K562 (cell line): ENCODE measurements around the gene PPT2. TPM values are rescaled to one million over a fixed set of nuclear protein-coding genes. Genes with fewer than 3 reads are reported as not detected.
A peak's percentile ranks its signal among the peaks of the same experiment; 100 is the strongest.

ENCODE experiments used
- ATAC-seq: fragments of 200-7000 bp; cut with Tn5 transposase; 3 replicates; pipeline ENCODE4 v1.9.1; 2020; ENCODE audit warnings: moderate library complexity
- BruUV-seq: library from RNA; stranded (reverse); fragments of 400-500 nt; replicated peaks from 2 replicates; lab custom pipeline; 2021; lab: Mats Ljungman, UMichigan
- CTCF ChIA-PET: fragments of 300-600 bp; formaldehyde crosslinking; extraction: SDS; loops from one replicate; lab custom pipeline; 2021; ENCODE audit warnings: low intra/inter-chr PET ratio; lab: Yijun Ruan, JAX
- POLR2A ChIA-PET: fragments of 300-600, 350-650 bp; sonication (Branson Sonifier 250); formaldehyde crosslinking; extraction: SDS; loops from one replicate; lab custom pipeline; 2021; ENCODE audit warnings: antibody characterized with exemption, inconsistent platforms; lab: Yijun Ruan, JAX
- DNase-seq, 4 experiments: peaks; one replicate each; pipeline versions ENCODE4 v3.0.0 to v3.0.0-alpha.2; 2011 to 2018; ENCODE audit warnings: low spot score in 3 of 4, mixed read lengths in 3 of 4; ENCODE audit errors: extremely low read depth in 1 of 4
- FAIRE-seq: peaks from 2 replicates; lab custom pipeline; 2011; peaks lifted over from hg19 to GRCh38; lab: Jason Lieb, UNC
- H2AFZ ChIP-seq: 2 replicates; pipeline ENCODE4 v1.6.0; 2011; ENCODE audit warnings: low read depth, low read length, control low read depth, inconsistent platforms
- H3K27ac ChIP-seq: fragments of 200-600 bp; 3 replicates; pipeline ENCODE4 v1.8.0; 2011; ENCODE audit warnings: low read depth, mild to moderate bottlenecking, control low read depth, inconsistent platforms, low read length, moderate library complexity, mixed read lengths; ENCODE audit errors: extremely low read depth
- H3K27me3 ChIP-seq, 2 experiments: fragments of 300-600 bp in 1 of 2; 2 replicates in 1 of 2; 3 replicates in 1 of 2; pipeline versions ENCODE4 v1.6.0 to v1.8.0; 2011; ENCODE audit warnings: inconsistent platforms in 2 of 2, low read length in 2 of 2, mild to moderate bottlenecking in 1 of 2, mixed read lengths in 1 of 2, moderate library complexity in 1 of 2; ENCODE audit not compliant: control insufficient read depth in 2 of 2, insufficient read depth in 2 of 2
- H3K36me3 ChIP-seq: fragments of 300-600 bp; 3 replicates; pipeline ENCODE4 v1.8.0; 2011; ENCODE audit warnings: mild to moderate bottlenecking, low read length, inconsistent platforms; ENCODE audit not compliant: control insufficient read depth, insufficient read depth
- H3K4me1 ChIP-seq, 2 experiments: fragments of 200-600 bp in 1 of 2; replicated peaks in 1 of 2; 2 replicates in 1 of 2; 3 replicates in 1 of 2; pipeline versions ENCODE4 v1.5.1 to v1.8.0; 2011; ENCODE audit warnings: inconsistent platforms in 2 of 2, low read length in 2 of 2, mild to moderate bottlenecking in 1 of 2, mixed read lengths in 1 of 2, moderate library complexity in 1 of 2; ENCODE audit not compliant: control insufficient read depth in 2 of 2, insufficient read depth in 2 of 2
- H3K4me2 ChIP-seq: 2 replicates; pipeline ENCODE4 v1.6.1; 2011; ENCODE audit warnings: low read length, control low read depth, inconsistent platforms, mixed read lengths; ENCODE audit not compliant: insufficient read depth
- H3K4me3 ChIP-seq: fragments of 200-600 bp; sonication (generic), shearing (Covaris generic); 2 replicates; pipeline ENCODE4 v1.5.1; 2016; ENCODE audit warnings: control low read depth, inconsistent platforms
- H3K79me2 ChIP-seq: fragments of 200-600 bp; 3 replicates; pipeline ENCODE4 v1.8.0; 2011; ENCODE audit warnings: low read length, inconsistent platforms; ENCODE audit not compliant: control insufficient read depth, insufficient read depth
- H3K9ac ChIP-seq, 2 experiments: 2 replicates each; pipeline versions ENCODE4 v1.6.0 to v1.6.1; 2011; ENCODE audit warnings: low read depth in 2 of 2, low read length in 2 of 2, control low read depth in 1 of 2, inconsistent platforms in 1 of 2, mild to moderate bottlenecking in 1 of 2, mixed read lengths in 1 of 2; ENCODE audit not compliant: insufficient read depth in 1 of 2
- H3K9me1 ChIP-seq: one replicate; pipeline ENCODE4 v1.6.0; 2011; ENCODE audit warnings: inconsistent platforms, mild to moderate bottlenecking, low read length, moderate library complexity; ENCODE audit not compliant: control insufficient read depth, insufficient read depth
- H3K9me3 ChIP-seq: replicated peaks from 2 replicates; pipeline ENCODE4 v1.5.1; 2011; ENCODE audit warnings: low read depth, low read length, inconsistent platforms; ENCODE audit not compliant: control insufficient read depth, insufficient read depth
- H4K20me1 ChIP-seq: replicated peaks from 2 replicates; pipeline ENCODE4 v1.6.1; 2011; ENCODE audit warnings: low read length, inconsistent platforms, mixed read lengths; ENCODE audit not compliant: control insufficient read depth, insufficient read depth
- COPS2 ChIP-seq: fragments of 450-650 bp; conservative IDR thresholded peaks from 2 replicates; pipeline ENCODE4 v1.6.1; 2016; ENCODE audit warnings: mild to moderate bottlenecking, moderate library complexity
- HBP1 ChIP-seq: fragments of 450-650 bp; formaldehyde crosslinking; IDR thresholded peaks from 2 replicates; pipeline ENCODE4 v1.4.0; 2022; ENCODE audit warnings: missing genetic modification characterization
- HMGXB4 ChIP-seq: sonication (generic); formaldehyde crosslinking; IDR thresholded peaks from 2 replicates; pipeline ENCODE4 v1.8.1; 2023; ENCODE audit warnings: mild to moderate bottlenecking, missing genetic modification reagents
- OTX1 ChIP-seq: fragments of 450-650 bp; formaldehyde crosslinking; IDR thresholded peaks from 2 replicates; pipeline ENCODE4 v1.4.0; 2022; ENCODE audit warnings: mild to moderate bottlenecking
- ZBTB26 ChIP-seq: fragments of 450-650 bp; formaldehyde crosslinking; IDR thresholded peaks from 2 replicates; pipeline ENCODE4 v1.4.0; 2022; ENCODE audit warnings: missing genetic modification characterization
- ZFP91 ChIP-seq: sonication (generic); formaldehyde crosslinking; IDR thresholded peaks from 2 replicates; pipeline ENCODE4 v1.8.0; 2022; ENCODE audit warnings: mild to moderate bottlenecking, missing genetic modification reagents
- WGBS: fragments of 100-300 bp; shearing (Covaris generic); methylation state at CpG from one replicate; pipeline ENCODE4 v1.1.6; 2016; ENCODE audit warnings: low coverage, mixed read lengths; ENCODE audit not compliant: insufficient coverage; ENCODE audit errors: missing lambda C conversion rate; 5-methylcytosine and 5-hydroxymethylcytosine counted together
- in situ Hi-C: fragments of 300-500 bp; cut with MboI; formaldehyde crosslinking; loops from 4 replicates; pipeline ENCODE4 v1.15.0; 2018; ENCODE audit warnings: inconsistent platforms, mixed read lengths
- intact Hi-C: fragments of 100-400 bp; cut with micrococcal nuclease; formaldehyde crosslinking; loops from 2 replicates; pipeline ENCODE4 v1.14.2; 2022
- polyA plus RNA-seq, 8 experiments: library from polyadenylated mRNA; depleted of rRNA in 4 of 8; stranded (reverse) in 5 of 8; unstranded in 3 of 8; fragments of >200 nt; fragmentation: Nextera tagmentation in 2 of 8; fragmentation: Illumina TruSeq in 1 of 8; extraction: Ambion mirVana in 2 of 8; extraction: Trizol in 1 of 8; gene quantifications; 2 replicates each; pipeline versions ENCODE4 v1.2.1 to v1.2.3, GENCODE V29; 2011 to 2014; ENCODE audit warnings: inconsistent platforms in 1 of 8, missing spikeins in 1 of 8
- total RNA-seq, 7 experiments: library from RNA; depleted of rRNA in 6 of 7; stranded (reverse); fragments of >200 nt in 6 of 7; fragmentation: Illumina TruSeq in 2 of 7; extraction: Trizol in 2 of 7; gene quantifications; 2 replicates each; pipeline versions ENCODE4 v1.2.1 to v1.2.3, GENCODE V29; 2011 to 2021; ENCODE audit warnings: low replicate concordance in 1 of 7
- TF ChIP-seq, protein P1 (sequence below): fragments of 200-800 bp; sonication (Bioruptor generic); IDR thresholded peaks from 2 replicates; pipeline ENCODE4 v1.6.1; 2016; ENCODE audit warnings: missing genetic modification characterization, missing compliant biosample characterization
- TF ChIP-seq, protein P2 (sequence below): sonication (generic); formaldehyde crosslinking; IDR thresholded peaks from 2 replicates; pipeline ENCODE4 v1.8.1; 2023; ENCODE audit warnings: mild to moderate bottlenecking, missing genetic modification reagents

PPT2 gene
- total and polyA plus RNA-seq, 9 of the 15 experiments (the other 6 are each of a cell fraction or from before 2014, with no cell fraction given): 27.4 to 98.8 (median 69.9) TPM

DNA sequence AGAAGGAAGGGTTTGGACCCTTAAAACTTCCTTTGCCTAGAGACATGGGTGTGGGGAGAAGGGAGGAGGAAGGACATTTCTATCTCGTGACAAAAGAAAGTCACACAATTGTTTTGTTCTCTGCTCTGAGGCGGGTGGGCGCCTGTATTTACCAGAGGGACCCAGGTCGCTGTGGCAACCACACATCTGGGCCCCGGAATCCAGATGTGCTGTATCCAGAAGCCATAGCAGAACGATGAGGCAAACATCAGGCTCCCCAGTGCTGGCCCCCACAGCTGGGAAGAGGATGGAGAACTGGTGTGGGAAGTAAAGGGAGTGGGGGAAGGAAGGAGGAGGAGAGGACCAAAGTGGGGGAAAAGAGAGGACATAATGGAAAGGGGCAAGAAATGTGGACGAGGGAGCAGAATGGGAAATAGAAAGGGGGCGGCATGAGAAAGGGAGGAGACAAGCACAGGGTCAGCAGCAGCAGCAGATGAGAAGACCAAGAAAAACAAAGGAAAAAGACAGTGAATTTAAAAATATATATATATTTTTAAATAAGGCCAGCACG is 41.4 kb upstream of the PPT2 start:
- H2AFZ ChIP-seq: no peak overlapping the region
- H3K4me2 ChIP-seq: no peak overlapping the region
- no peak overlapping the region for H3K4me3 ChIP-seq
- H3K4me1 ChIP-seq: peaks cover 28 to 39% of the 10 kb centered on the region in 2 experiments
- no peaks in the 10 kb centered on the region for H3K79me2 ChIP-seq
- no peak overlapping the region for H3K9ac ChIP-seq
- in situ Hi-C loops (no loop called here), intact Hi-C loops (loop anchor here (10.0 kb wide), 1 partner anchor 302 kb away; no protein-coding TSS in a partner anchor)
- FAIRE-seq (peak; percentile 44), DNase-seq (no peak), ATAC-seq (no peak)
- ChIA-PET POLR2A (no interaction called here), CTCF (no interaction called here)
- 37% methylated on average over 9 of the region's 9 CpGs for WGBS
- H4K20me1 ChIP-seq: no peaks in the 10 kb centered on the region
- H3K27me3 ChIP-seq: peaks cover 0 to 5% of the 10 kb centered on the region in 2 experiments; a peak in 2 of 5 replicates
- H3K27ac ChIP-seq: no peak overlapping the region
- H3K9me3 ChIP-seq: no peaks in the 10 kb centered on the region
- peaks cover 20% of the 10 kb centered on the region; the same call in 2 of the 3 replicates for H3K36me3 ChIP-seq
- no TSS peak for BruUV-seq
- H3K9me1 ChIP-seq: peaks cover 3% of the 10 kb centered on the region
- TF ChIP-seq ZBTB26 (CRISPR knock-in tag) (0 out of 2 replicates have a peak, but pooled peaks have one; percentile 33), HBP1 (CRISPR knock-in tag) (0 out of 2 replicates have a peak, but pooled peaks have one; percentile 37), HMGXB4 (CRISPR knock-in tag) (no peak), ZFP91 (no peak), COPS2 (no peak), OTX1 (CRISPR knock-in tag) (0 out of 2 replicates have a peak, but pooled peaks have one; percentile 53)
- TF ChIP-seq, protein P1, sequence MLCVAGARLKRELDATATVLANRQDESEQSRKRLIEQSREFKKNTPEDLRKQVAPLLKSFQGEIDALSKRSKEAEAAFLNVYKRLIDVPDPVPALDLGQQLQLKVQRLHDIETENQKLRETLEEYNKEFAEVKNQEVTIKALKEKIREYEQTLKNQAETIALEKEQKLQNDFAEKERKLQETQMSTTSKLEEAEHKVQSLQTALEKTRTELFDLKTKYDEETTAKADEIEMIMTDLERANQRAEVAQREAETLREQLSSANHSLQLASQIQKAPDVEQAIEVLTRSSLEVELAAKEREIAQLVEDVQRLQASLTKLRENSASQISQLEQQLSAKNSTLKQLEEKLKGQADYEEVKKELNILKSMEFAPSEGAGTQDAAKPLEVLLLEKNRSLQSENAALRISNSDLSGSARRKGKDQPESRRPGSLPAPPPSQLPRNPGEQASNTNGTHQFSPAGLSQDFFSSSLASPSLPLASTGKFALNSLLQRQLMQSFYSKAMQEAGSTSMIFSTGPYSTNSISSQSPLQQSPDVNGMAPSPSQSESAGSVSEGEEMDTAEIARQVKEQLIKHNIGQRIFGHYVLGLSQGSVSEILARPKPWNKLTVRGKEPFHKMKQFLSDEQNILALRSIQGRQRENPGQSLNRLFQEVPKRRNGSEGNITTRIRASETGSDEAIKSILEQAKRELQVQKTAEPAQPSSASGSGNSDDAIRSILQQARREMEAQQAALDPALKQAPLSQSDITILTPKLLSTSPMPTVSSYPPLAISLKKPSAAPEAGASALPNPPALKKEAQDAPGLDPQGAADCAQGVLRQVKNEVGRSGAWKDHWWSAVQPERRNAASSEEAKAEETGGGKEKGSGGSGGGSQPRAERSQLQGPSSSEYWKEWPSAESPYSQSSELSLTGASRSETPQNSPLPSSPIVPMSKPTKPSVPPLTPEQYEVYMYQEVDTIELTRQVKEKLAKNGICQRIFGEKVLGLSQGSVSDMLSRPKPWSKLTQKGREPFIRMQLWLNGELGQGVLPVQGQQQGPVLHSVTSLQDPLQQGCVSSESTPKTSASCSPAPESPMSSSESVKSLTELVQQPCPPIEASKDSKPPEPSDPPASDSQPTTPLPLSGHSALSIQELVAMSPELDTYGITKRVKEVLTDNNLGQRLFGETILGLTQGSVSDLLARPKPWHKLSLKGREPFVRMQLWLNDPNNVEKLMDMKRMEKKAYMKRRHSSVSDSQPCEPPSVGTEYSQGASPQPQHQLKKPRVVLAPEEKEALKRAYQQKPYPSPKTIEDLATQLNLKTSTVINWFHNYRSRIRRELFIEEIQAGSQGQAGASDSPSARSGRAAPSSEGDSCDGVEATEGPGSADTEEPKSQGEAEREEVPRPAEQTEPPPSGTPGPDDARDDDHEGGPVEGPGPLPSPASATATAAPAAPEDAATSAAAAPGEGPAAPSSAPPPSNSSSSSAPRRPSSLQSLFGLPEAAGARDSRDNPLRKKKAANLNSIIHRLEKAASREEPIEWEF (CRISPR knock-in tag): no peak
- TF ChIP-seq, protein P2, sequence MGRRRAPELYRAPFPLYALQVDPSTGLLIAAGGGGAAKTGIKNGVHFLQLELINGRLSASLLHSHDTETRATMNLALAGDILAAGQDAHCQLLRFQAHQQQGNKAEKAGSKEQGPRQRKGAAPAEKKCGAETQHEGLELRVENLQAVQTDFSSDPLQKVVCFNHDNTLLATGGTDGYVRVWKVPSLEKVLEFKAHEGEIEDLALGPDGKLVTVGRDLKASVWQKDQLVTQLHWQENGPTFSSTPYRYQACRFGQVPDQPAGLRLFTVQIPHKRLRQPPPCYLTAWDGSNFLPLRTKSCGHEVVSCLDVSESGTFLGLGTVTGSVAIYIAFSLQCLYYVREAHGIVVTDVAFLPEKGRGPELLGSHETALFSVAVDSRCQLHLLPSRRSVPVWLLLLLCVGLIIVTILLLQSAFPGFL: no peak
